Esophagus muscularis mucosa (tissue), 4 donors: ENCODE measurements around the gene AHI1.

ENCODE experiments used
- EP300 ChIP-seq: sonication (generic); formaldehyde crosslinking; IDR thresholded peaks from one replicate; pipeline ENCODE4 v1.6.1; 2017; ENCODE audit warnings: antibody characterized with exemption
- POLR2AphosphoS5 ChIP-seq, 2 donors: sonication (generic); formaldehyde crosslinking; IDR thresholded peaks; one replicate each; pipeline ENCODE4 v1.6.1; 2017; ENCODE audit warnings: antibody characterized with exemption in 2 of 2
- TF ChIP-seq, protein P1 (sequence below), 3 experiments: fragments of 200-600 bp in 2 of 3; fragments of 450-650 bp in 1 of 3; sonication (generic) in 2 of 3; IDR thresholded peaks; one replicate each; pipeline ENCODE4 v1.5.1; 2017 to 2019; ENCODE audit warnings: antibody characterized with exemption in 3 of 3, mild to moderate bottlenecking in 2 of 3, moderate library complexity in 1 of 3

DNA sequence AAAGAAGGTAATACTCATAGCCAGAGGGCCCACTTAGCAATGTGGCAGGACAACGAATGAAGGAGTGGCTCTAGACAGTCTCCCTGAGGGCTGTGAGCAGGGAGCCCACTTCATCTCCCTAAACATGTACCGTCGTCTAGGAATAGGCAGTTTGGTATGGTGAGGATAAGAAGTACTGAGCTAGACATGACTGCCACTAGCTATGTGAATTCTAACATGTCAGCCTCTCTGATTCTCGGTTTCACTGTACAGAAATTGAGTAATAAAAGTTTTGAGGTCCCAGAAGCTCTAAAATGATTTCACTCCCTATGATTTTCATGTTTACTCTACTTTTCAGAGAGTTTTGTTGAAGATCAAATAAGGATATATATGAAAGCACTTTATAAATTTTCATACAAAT lies 107.1 kb downstream of the AHI1 start:
- TF ChIP-seq, protein P1, sequence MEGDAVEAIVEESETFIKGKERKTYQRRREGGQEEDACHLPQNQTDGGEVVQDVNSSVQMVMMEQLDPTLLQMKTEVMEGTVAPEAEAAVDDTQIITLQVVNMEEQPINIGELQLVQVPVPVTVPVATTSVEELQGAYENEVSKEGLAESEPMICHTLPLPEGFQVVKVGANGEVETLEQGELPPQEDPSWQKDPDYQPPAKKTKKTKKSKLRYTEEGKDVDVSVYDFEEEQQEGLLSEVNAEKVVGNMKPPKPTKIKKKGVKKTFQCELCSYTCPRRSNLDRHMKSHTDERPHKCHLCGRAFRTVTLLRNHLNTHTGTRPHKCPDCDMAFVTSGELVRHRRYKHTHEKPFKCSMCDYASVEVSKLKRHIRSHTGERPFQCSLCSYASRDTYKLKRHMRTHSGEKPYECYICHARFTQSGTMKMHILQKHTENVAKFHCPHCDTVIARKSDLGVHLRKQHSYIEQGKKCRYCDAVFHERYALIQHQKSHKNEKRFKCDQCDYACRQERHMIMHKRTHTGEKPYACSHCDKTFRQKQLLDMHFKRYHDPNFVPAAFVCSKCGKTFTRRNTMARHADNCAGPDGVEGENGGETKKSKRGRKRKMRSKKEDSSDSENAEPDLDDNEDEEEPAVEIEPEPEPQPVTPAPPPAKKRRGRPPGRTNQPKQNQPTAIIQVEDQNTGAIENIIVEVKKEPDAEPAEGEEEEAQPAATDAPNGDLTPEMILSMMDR (IDR thresholded peaks at IDR 0.05), result no peak
- TF ChIP-seq POLR2AphosphoS5 (IDR thresholded peaks at IDR 0.05) (no peak), EP300 (no peak)
